Choroid plexus epithelial cell (primary cell): ENCODE results near the gene PABPN1.
A peak's percentile ranks its signal among the peaks of the same experiment; 100 is the strongest.

ENCODE experiments used
- DNase-seq: peaks from one replicate; pipeline ENCODE4 v3.0.0-alpha.2; 2010; ENCODE audit warnings: low read depth
- H3K4me3 ChIP-seq: 2 replicates; pipeline ENCODE4 v1.5.1; 2011; ENCODE audit warnings: low read depth, mild to moderate bottlenecking, control low read depth, low read length, moderate library complexity
- CTCF ChIP-seq: conservative IDR thresholded peaks from 2 replicates; pipeline ENCODE4 v1.5.1; 2011; ENCODE audit warnings: low read depth, mild to moderate bottlenecking, control low read depth, inconsistent platforms, low read length, moderate library complexity

Gene PABPN1

GRCh38 chr14:23357261-23357660 lies 36.0 kb downstream of the PABPN1 start:
- no peak for TF ChIP-seq CTCF
- no peak for DNase-seq
- H3K4me3 ChIP-seq: no peak overlapping the region

- no peak for DNase-seq
- H3K4me3 ChIP-seq: no peak overlapping the region
- no peak for TF ChIP-seq CTCF
Observed at GRCh38 chr14:23358042-23358441, 36.8 kb downstream of the PABPN1 start.

- H3K4me3 ChIP-seq: no peak overlapping the region
- DNase-seq: no peak
- TF ChIP-seq CTCF: no peak
Observed at GRCh38 chr14:23358553-23359166, 37.4 kb downstream of the PABPN1 start.

GRCh38 chr14:23359167-23359626 lies 37.9 kb downstream of the PABPN1 start:
- H3K4me3 ChIP-seq: no peak overlapping the region
- TF ChIP-seq CTCF: no peak
- no peak for DNase-seq

- H3K4me3 ChIP-seq: no peak overlapping the region
- no peak for DNase-seq
Observed at GRCh38 chr14:23359722-23360447, 38.6 kb downstream of the PABPN1 start.

GRCh38 chr14:23360496-23360895 lies 39.2 kb downstream of the PABPN1 start:
- TF ChIP-seq CTCF: no peak
- no peak overlapping the region for H3K4me3 ChIP-seq
- no peak for DNase-seq

More at GRCh38 chr14:23359722-23360447, 38.6 kb downstream of the PABPN1 start:
- TF ChIP-seq CTCF: no peak

GRCh38 chr14:23361320-23361719 lies 40.1 kb downstream of the PABPN1 start:
- H3K4me3 ChIP-seq: no peak overlapping the region
- TF ChIP-seq CTCF: no peak
- DNase-seq: peak; percentile 42
